GM23338 (cell line): ENCODE results near the gene TIAM1. TPM values are rescaled to one million over a fixed set of nuclear protein-coding genes. Genes with fewer than 3 reads are reported as not detected.

Source experiments
- ATAC-seq: fragments of 200-7000 bp; cut with Tn5 transposase; 3 replicates; pipeline ENCODE4 v1.9.1; 2020
- DNase-seq: peaks from one replicate; pipeline ENCODE4 v3.0.0-alpha.2; 2015; ENCODE audit warnings: low spot score
- H2AFZ ChIP-seq: fragments of 200-600 bp; sonication (generic); 2 replicates; pipeline ENCODE4 v1.8.0; 2016; ENCODE audit warnings: antibody characterized with exemption, mild to moderate bottlenecking, moderate library complexity
- H3F3A ChIP-seq: fragments of 200-600 bp; sonication (generic); replicated peaks from 2 replicates; pipeline ENCODE4 v1.8.0; 2017; ENCODE audit warnings: antibody characterized with exemption, mixed run types, low read depth
- H3K27ac ChIP-seq: fragments of 200-600 bp; sonication (generic); 2 replicates; pipeline ENCODE4 v1.6.1; 2016; ENCODE audit warnings: low read depth
- H3K27me3 ChIP-seq: fragments of 200-600 bp; sonication (generic); 2 replicates; pipeline ENCODE4 v1.8.0; 2016; ENCODE audit warnings: mild to moderate bottlenecking, mixed run types, moderate library complexity; ENCODE audit not compliant: insufficient read depth
- H3K36me3 ChIP-seq: fragments of 200-600 bp; sonication (generic); 2 replicates; pipeline ENCODE4 v1.8.0; 2016; ENCODE audit warnings: mild to moderate bottlenecking; ENCODE audit not compliant: insufficient read depth
- H3K4me1 ChIP-seq: fragments of 200-600 bp; sonication (generic); 2 replicates; pipeline ENCODE4 v1.8.0; 2016; ENCODE audit warnings: mild to moderate bottlenecking, moderate library complexity; ENCODE audit not compliant: insufficient read depth
- H3K4me2 ChIP-seq: fragments of 200-600 bp; sonication (generic); 2 replicates; pipeline ENCODE4 v1.7.1; 2017; ENCODE audit warnings: mixed run types
- H3K4me3 ChIP-seq: fragments of 200-600 bp; sonication (generic); 2 replicates; pipeline ENCODE4 v1.6.1; 2016; ENCODE audit warnings: mixed run types
- H3K79me2 ChIP-seq: fragments of 200-600 bp; sonication (generic); replicated peaks from 2 replicates; pipeline ENCODE4 v1.8.0; 2017; ENCODE audit warnings: mild to moderate bottlenecking; ENCODE audit not compliant: insufficient read depth
- H3K9me2 ChIP-seq: fragments of 200-600 bp; sonication (generic); 2 replicates; pipeline ENCODE4 v1.8.0; 2017; ENCODE audit not compliant: insufficient read depth
- H4K20me1 ChIP-seq: fragments of 200-600 bp; sonication (generic); replicated peaks from 2 replicates; pipeline ENCODE4 v1.8.0; 2017; ENCODE audit warnings: mild to moderate bottlenecking; ENCODE audit not compliant: insufficient read depth
- H3K27ac Mint-ChIP-seq: 2 replicates; pipeline ENCODE4 v1.8.0; 2020; ENCODE audit warnings: inconsistent platforms, mild to moderate bottlenecking, moderate library complexity, mixed read lengths
- H3K27me3 Mint-ChIP-seq: 3 replicates; pipeline ENCODE4 v1.8.0; 2022; ENCODE audit warnings: low read depth, mild to moderate bottlenecking, moderate library complexity, mixed read lengths, inconsistent platforms; ENCODE audit not compliant: insufficient read depth, poor library complexity
- H3K36me3 Mint-ChIP-seq: 3 replicates; pipeline ENCODE4 v1.8.0; 2021; ENCODE audit warnings: low read depth, mild to moderate bottlenecking, inconsistent platforms, moderate library complexity, mixed read lengths
- H3K4me1 Mint-ChIP-seq: 3 replicates; pipeline ENCODE4 v1.8.0; 2020; ENCODE audit warnings: mild to moderate bottlenecking, inconsistent platforms, mixed read lengths
- H3K4me3 Mint-ChIP-seq: 3 replicates; pipeline ENCODE4 v1.8.0; 2021; ENCODE audit warnings: moderate library complexity, mild to moderate bottlenecking, inconsistent platforms, mixed read lengths
- H3K9me3 Mint-ChIP-seq: 3 replicates; pipeline ENCODE4 v1.8.0; 2020; ENCODE audit warnings: moderate library complexity, mild to moderate bottlenecking, inconsistent platforms, mixed read lengths
- CREB1 ChIP-seq: fragments of 250-450 bp; sonication (Bioruptor Pico); IDR thresholded peaks from 2 replicates; pipeline ENCODE4 v1.5.0; 2020; ENCODE audit warnings: low read depth, mild to moderate bottlenecking, moderate library complexity
- CTCF ChIP-seq, 2 experiments: fragments of 200-600 bp in 1 of 2; sonication (generic) in 1 of 2; conservative IDR thresholded peaks; 2 replicates each; pipeline versions ENCODE4 v1.5.1 to v1.6.1; 2016 to 2017; ENCODE audit warnings: antibody characterized with exemption in 2 of 2, low read depth in 2 of 2, mild to moderate bottlenecking in 2 of 2, moderate library complexity in 1 of 2
- ETS1 ChIP-seq: IDR thresholded peaks from 2 replicates; pipeline ENCODE4 v1.6.1; 2016; ENCODE audit warnings: antibody characterized with exemption
- EZH2 ChIP-seq: fragments of 200-600 bp; sonication (generic); IDR thresholded peaks from one replicate; pipeline ENCODE4 v1.8.0; 2017; ENCODE audit warnings: antibody characterized with exemption, mild to moderate bottlenecking, low read depth; ENCODE audit not compliant: unreplicated experiment
- EZH2phosphoT487 ChIP-seq: fragments of 200-600 bp; sonication (generic); IDR thresholded peaks from one replicate; pipeline ENCODE4 v1.8.1; 2018; ENCODE audit warnings: antibody characterized with exemption; ENCODE audit not compliant: unreplicated experiment
- JUNB ChIP-seq: IDR thresholded peaks from one replicate; pipeline ENCODE4 v1.6.1; 2016; ENCODE audit warnings: antibody characterized with exemption; ENCODE audit not compliant: unreplicated experiment
- NANOG ChIP-seq: IDR thresholded peaks from 2 replicates; pipeline ENCODE4 v1.6.1; 2016; ENCODE audit warnings: antibody characterized with exemption, borderline replicate concordance
- POLR2AphosphoS5 ChIP-seq: IDR thresholded peaks from 2 replicates; pipeline ENCODE4 v1.6.1; 2016; ENCODE audit warnings: antibody characterized with exemption, low read depth
- REST ChIP-seq: IDR thresholded peaks from one replicate; pipeline ENCODE4 v1.6.1; 2018; ENCODE audit warnings: antibody characterized with exemption; ENCODE audit not compliant: unreplicated experiment
- STAT1 ChIP-seq: IDR thresholded peaks from one replicate; pipeline ENCODE4 v1.6.1; 2016; ENCODE audit warnings: antibody characterized with exemption; ENCODE audit not compliant: unreplicated experiment
- ZNF114 ChIP-seq: fragments of 250-450 bp; sonication (Bioruptor Pico); IDR thresholded peaks from 2 replicates; pipeline ENCODE4 v1.5.0; 2020; ENCODE audit warnings: mild to moderate bottlenecking, moderate library complexity
- ZNF331 ChIP-seq: fragments of 250-450 bp; sonication (Bioruptor Pico); IDR thresholded peaks from 2 replicates; pipeline ENCODE4 v1.5.0; 2020; ENCODE audit warnings: low read depth, mild to moderate bottlenecking, moderate library complexity
- ZNF462 ChIP-seq: fragments of 250-450 bp; sonication (Bioruptor Pico); IDR thresholded peaks from 2 replicates; pipeline ENCODE4 v1.5.0; 2020; ENCODE audit warnings: mild to moderate bottlenecking, moderate library complexity
- polyA plus RNA-seq: library from polyadenylated mRNA; unstranded; fragments of >200 nt; fragmentation: Nextera tagmentation; extraction: Ambion mirVana; gene quantifications from 2 replicates; pipeline ENCODE4 v1.2.1, GENCODE V29; 2016
- total RNA-seq: library from RNA; depleted of rRNA; stranded (reverse); fragments of >200 nt; shearing (Covaris generic); gene quantifications from 2 replicates; pipeline ENCODE4 v1.2.3, GENCODE V29; 2014

Gene TIAM1
- total and polyA plus RNA-seq, 2 experiments from 2014 or later = 18.5 to 20.0 TPM

- Mint-ChIP-seq H3K27me3 (peaks cover 19% of the 10 kb centered on the region), H3K4me1 (peaks cover 40% of the 10 kb centered on the region), H3K4me3 (no peak overlapping the region), H3K36me3 (no peaks in the 10 kb centered on the region), H3K27ac (no peak overlapping the region), H3K9me3 (no peaks in the 10 kb centered on the region)
- Histone ChIP-seq H3K27me3 (no peaks in the 10 kb centered on the region), H3K4me3 (no peak overlapping the region), H3K4me1 (peaks cover 24% of the 10 kb centered on the region), H3K9me2 (no peaks in the 10 kb centered on the region), H3K79me2 (peaks cover 19% of the 10 kb centered on the region; the same call in 1 of the 2 replicates), H2AFZ (no peak overlapping the region), H3K36me3 (no peaks in the 10 kb centered on the region), H3K27ac (no peak overlapping the region), H4K20me1 (no peaks in the 10 kb centered on the region; the same call in 1 of the 2 replicates), H3F3A (no peaks in the 10 kb centered on the region), H3K4me2 (no peak overlapping the region)
- TF ChIP-seq CREB1 (CRISPR knock-in tag) = no peak
- no peak for TF ChIP-seq STAT1
- TF ChIP-seq ZNF331 (CRISPR knock-in tag) = no peak
- TF ChIP-seq EZH2 = no peak
- no peak for TF ChIP-seq ETS1
- no peak for TF ChIP-seq ZNF462 (CRISPR knock-in tag)
- no peak for TF ChIP-seq NANOG
- no peak for TF ChIP-seq CTCF (conservative IDR thresholded peaks at IDR 0.05; ENCODE audit: low read depth in 2 of 2)
- TF ChIP-seq EZH2phosphoT487 = no peak
- no peak for TF ChIP-seq POLR2AphosphoS5
- no peak for TF ChIP-seq JUNB
- no peak for TF ChIP-seq ZNF114 (CRISPR knock-in tag)
- TF ChIP-seq REST = no peak
- ATAC-seq (no peak), DNase-seq (no peak)
Observed at GRCh38 chr21:31340942-31341487, 3.0 kb downstream of the TIAM1 start.
